HepG2 (cell line): Measurements from ENCODE around the gene MICAL3. TPM values are rescaled to one million over a fixed set of nuclear protein-coding genes. Genes with fewer than 3 reads are reported as not detected.

Experiments used
- ATAC-seq: fragments of 200-7000 bp; cut with Tn5 transposase; 3 replicates; pipeline ENCODE4 v1.9.1; 2020; ENCODE audit warnings: mild to moderate bottlenecking, moderate library complexity
- BruUV-seq: library from RNA; stranded (reverse); fragments of 400-500 nt; replicated peaks from 2 replicates; lab custom pipeline; 2021; lab: Mats Ljungman, UMichigan
- CTCF ChIA-PET: fragments of 300-600 bp; formaldehyde crosslinking; extraction: SDS; loops from one replicate; lab custom pipeline; 2021; ENCODE audit warnings: low total read pairs, inconsistent platforms, low intra/inter-chr PET ratio; lab: Yijun Ruan, JAX
- POLR2A ChIA-PET: fragments of 350-600 bp; sonication (Branson Sonifier 250); formaldehyde crosslinking; loops from one replicate; lab custom pipeline; 2020; ENCODE audit warnings: antibody characterized with exemption, inconsistent platforms; lab: Yijun Ruan, JAX
- DNase-seq: peaks from one replicate; pipeline ENCODE4 v3.0.0-alpha.2; 2015; ENCODE audit warnings: low spot score
- FAIRE-seq: peaks from 3 replicates; lab custom pipeline; 2011; peaks lifted over from hg19 to GRCh38; lab: Jason Lieb, UNC
- H2AFZ ChIP-seq: one replicate; pipeline ENCODE4 v1.6.1; 2011; ENCODE audit warnings: low read length, inconsistent platforms
- H3K27ac ChIP-seq: fragments of 300-600 bp; 3 replicates; pipeline ENCODE4 v1.8.0; 2011; ENCODE audit warnings: mixed run types, mild to moderate bottlenecking, mixed read lengths, low read length, inconsistent platforms; ENCODE audit not compliant: insufficient read depth; ENCODE audit errors: extremely low read length
- H3K27me3 ChIP-seq, 2 experiments: fragments of 200-600 bp in 1 of 2; 2 replicates in 1 of 2; 3 replicates in 1 of 2; pipeline versions ENCODE4 v1.6.0 to v1.8.0; 2011; ENCODE audit warnings: low read length in 2 of 2, mild to moderate bottlenecking in 2 of 2, moderate library complexity in 2 of 2, inconsistent platforms in 1 of 2; ENCODE audit not compliant: insufficient read depth in 2 of 2, control insufficient read depth in 1 of 2
- H3K36me3 ChIP-seq, 2 experiments: fragments of 200-600 bp in 1 of 2; replicated peaks in 1 of 2; 2 replicates in 1 of 2; 3 replicates in 1 of 2; pipeline versions ENCODE4 v1.5.1 to v1.8.0; 2011; ENCODE audit warnings: low read length in 2 of 2, inconsistent platforms in 1 of 2; ENCODE audit not compliant: insufficient read depth in 2 of 2, control insufficient read depth in 1 of 2
- H3K4me1 ChIP-seq: 2 replicates; pipeline ENCODE4 v1.5.1; 2012; ENCODE audit warnings: low read length, inconsistent platforms; ENCODE audit not compliant: insufficient read depth
- H3K4me2 ChIP-seq: 2 replicates; pipeline ENCODE4 v1.6.0; 2011; ENCODE audit warnings: low read depth, low read length, inconsistent platforms
- H3K4me3 ChIP-seq, 3 experiments: fragments of 200-600 bp in 1 of 3; sonication (generic), shearing (Covaris generic) in 1 of 3; replicated peaks in 1 of 3; 2 replicates each; pipeline ENCODE4 v1.5.1; 2011 to 2016; ENCODE audit warnings: low read length in 3 of 3, inconsistent platforms in 2 of 3, low read depth in 2 of 3, mild to moderate bottlenecking in 2 of 3, control low read depth in 1 of 3, mixed read lengths in 1 of 3; ENCODE audit not compliant: insufficient read depth in 1 of 3
- H3K79me2 ChIP-seq: one replicate; pipeline ENCODE4 v1.6.1; 2011; ENCODE audit warnings: low read length, inconsistent platforms; ENCODE audit not compliant: insufficient read depth
- H3K9ac ChIP-seq: 2 replicates; pipeline ENCODE4 v1.6.0; 2011; ENCODE audit warnings: mild to moderate bottlenecking, low read depth, low read length, inconsistent platforms; ENCODE audit not compliant: insufficient read depth
- H3K9me3 ChIP-seq: 2 replicates; pipeline ENCODE4 v1.5.1; 2012; ENCODE audit warnings: mild to moderate bottlenecking, low read length
- H4K20me1 ChIP-seq: 2 replicates; pipeline ENCODE4 v1.6.0; 2011; ENCODE audit warnings: inconsistent platforms, mild to moderate bottlenecking, low read length, moderate library complexity; ENCODE audit not compliant: insufficient read depth
- GABPB1 ChIP-seq: IDR thresholded peaks from 2 replicates; pipeline ENCODE4 v1.6.1; 2016; ENCODE audit warnings: mild to moderate bottlenecking, missing genetic modification reagents, moderate library complexity, missing compliant biosample characterization
- PAX8 ChIP-seq: sonication (generic); formaldehyde crosslinking; IDR thresholded peaks from 2 replicates; pipeline ENCODE4 v1.8.0; 2022; ENCODE audit warnings: mild to moderate bottlenecking, missing genetic modification reagents, borderline replicate concordance
- PPARG ChIP-seq: conservative IDR thresholded peaks from 2 replicates; pipeline ENCODE4 v1.6.1; 2016; ENCODE audit warnings: missing biosample characterization, missing genetic modification reagents
- RFX3 ChIP-seq: IDR thresholded peaks from 2 replicates; pipeline ENCODE4 v1.6.1; 2016; ENCODE audit warnings: missing biosample characterization, missing genetic modification reagents
- ZFP36 ChIP-seq: fragments of 150-350 bp; IDR thresholded peaks from 2 replicates; pipeline ENCODE4 v1.6.1; 2018; ENCODE audit warnings: borderline replicate concordance, low read length, low read depth; ENCODE audit not compliant: partially characterized antibody
- ZNF235 ChIP-seq: sonication (generic); formaldehyde crosslinking; IDR thresholded peaks from 2 replicates; pipeline ENCODE4 v1.8.1; 2023; ENCODE audit warnings: mild to moderate bottlenecking, missing genetic modification reagents, borderline replicate concordance
- ZNF331 ChIP-seq: sonication (generic); formaldehyde crosslinking; IDR thresholded peaks from 2 replicates; pipeline ENCODE4 v1.4.0; 2020; ENCODE audit warnings: missing genetic modification reagents
- ZNF367 ChIP-seq: sonication (generic); formaldehyde crosslinking; IDR thresholded peaks from 2 replicates; pipeline ENCODE4 v1.4.0; 2020; ENCODE audit warnings: missing genetic modification reagents, borderline replicate concordance
- ZNF44 ChIP-seq: sonication (generic); formaldehyde crosslinking; IDR thresholded peaks from 2 replicates; pipeline ENCODE4 v1.5.1; 2020; ENCODE audit warnings: mild to moderate bottlenecking, missing genetic modification reagents
- WGBS: methylation state at CpG from one replicate; pipeline ENCODE4 v1.1.6; 2017; ENCODE audit warnings: low lambda C conversion rate; 5-methylcytosine and 5-hydroxymethylcytosine counted together
- in situ Hi-C: cut with HindIII; loops from 2 replicates; pipeline ENCODE4 v1.10.0; 2017; ENCODE audit warnings: low pct_unique_long_range_greater_than_20kb; ENCODE audit not compliant: extremely low pct_ligation_motif_present
- intact Hi-C: fragments of 100-400 bp; cut with micrococcal nuclease; formaldehyde crosslinking; loops from one replicate; pipeline ENCODE4 v1.10.0; 2022; ENCODE audit not compliant: unreplicated experiment
- polyA plus RNA-seq, 8 experiments: library from polyadenylated mRNA; depleted of rRNA in 3 of 8; stranded (reverse) in 7 of 8; unstranded in 1 of 8; fragments of >200 nt; fragmentation: Illumina TruSeq in 4 of 8; extraction: Trizol in 4 of 8; gene quantifications; 2 replicates each; pipeline versions ENCODE4 v1.2.1 to v1.2.3, GENCODE V29; 2011 to 2016; ENCODE audit warnings: low read depth in 4 of 8, missing spikeins in 1 of 8, mixed read lengths in 1 of 8; ENCODE audit not compliant: insufficient read depth in 1 of 8
- total RNA-seq, 5 experiments: library from RNA; depleted of rRNA; stranded (reverse); fragments of >200 nt; fragmentation: Illumina TruSeq; extraction: Trizol; gene quantifications; 2 replicates each; pipeline ENCODE4 v1.2.3, GENCODE V29; 2016; ENCODE audit warnings: low read depth in 1 of 5
- TF ChIP-seq, protein P1 (sequence below): sonication (generic); formaldehyde crosslinking; IDR thresholded peaks from 2 replicates; pipeline ENCODE4 v1.5.1; 2020; ENCODE audit warnings: missing genetic modification reagents, mild to moderate bottlenecking, borderline replicate concordance
- TF ChIP-seq, protein P2 (sequence below): sonication (generic); formaldehyde crosslinking; IDR thresholded peaks from 2 replicates; pipeline ENCODE4 v1.5.1; 2020; ENCODE audit warnings: mild to moderate bottlenecking, missing genetic modification reagents, moderate library complexity

Gene MICAL3
- total and polyA plus RNA-seq, 2 of the 13 experiments (the other 11 are each of a cell fraction or from before 2014, with no cell fraction given), result 5.3 to 12.5 TPM

DNA sequence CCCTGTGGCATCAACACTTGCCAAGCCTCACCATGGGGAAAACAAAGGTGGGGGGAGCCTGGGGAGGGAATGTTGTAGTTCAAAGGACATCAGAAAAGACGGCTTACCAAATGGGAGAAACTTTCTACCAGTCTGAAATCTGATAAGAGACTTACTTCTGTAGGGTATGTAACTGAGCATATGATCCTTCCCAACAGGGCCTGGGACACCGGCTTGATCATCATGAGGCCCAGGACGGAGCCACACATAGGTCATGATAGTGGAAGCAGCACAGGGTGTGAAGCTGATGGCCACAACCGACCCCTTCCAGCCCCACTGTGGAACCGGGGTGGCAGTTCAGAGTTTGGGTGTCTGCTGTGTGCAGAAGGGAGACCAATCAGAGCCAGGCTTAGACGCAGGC, 51.1 kb downstream of the MICAL3 start:
- peak overlapping the region; percentile 80 for H3K27ac ChIP-seq
- H3K4me2 ChIP-seq, result peak overlapping the region; percentile 92
- ChIA-PET CTCF (no interaction called here), POLR2A (interaction anchor here (1.2 to 1.5 kb wide), 3 partner anchors 30 to 105 kb away, joined by 3 to 5 read pairs (median 3); partner anchors contain the start of gene PEX26)
- DNase-seq (no peak), FAIRE-seq (peak; percentile 21), ATAC-seq (peak; percentile 54)
- no peaks in the 10 kb centered on the region for H3K36me3 ChIP-seq
- WGBS, result 75% methylated on average over 4 of the region's 6 CpGs
- H3K4me1 ChIP-seq, result peaks cover 61% of the 10 kb centered on the region
- peak overlapping the region; percentile 12; the same call in 1 of the 2 replicates for H3K9ac ChIP-seq
- peaks cover 77% of the 10 kb centered on the region for H3K79me2 ChIP-seq
- H3K4me3 ChIP-seq, result peak overlapping the region in 1 of 3 experiments; percentile 75; a peak in 2 of 6 replicates
- in situ Hi-C loops (no loop called here), intact Hi-C loops (no loop called here)
- no TSS peak for BruUV-seq
- TF ChIP-seq ZNF44 (CRISPR knock-in tag), result 0 out of 2 replicates have a peak, but pooled peaks have one; percentile 47
- TF ChIP-seq PAX8 (CRISPR knock-in tag), result no peak
- TF ChIP-seq, protein P1, sequence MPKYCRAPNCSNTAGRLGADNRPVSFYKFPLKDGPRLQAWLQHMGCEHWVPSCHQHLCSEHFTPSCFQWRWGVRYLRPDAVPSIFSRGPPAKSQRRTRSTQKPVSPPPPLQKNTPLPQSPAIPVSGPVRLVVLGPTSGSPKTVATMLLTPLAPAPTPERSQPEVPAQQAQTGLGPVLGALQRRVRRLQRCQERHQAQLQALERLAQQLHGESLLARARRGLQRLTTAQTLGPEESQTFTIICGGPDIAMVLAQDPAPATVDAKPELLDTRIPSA (CRISPR knock-in tag), result no peak
- no peak overlapping the region for H2AFZ ChIP-seq
- H3K27me3 ChIP-seq, result no peaks in the 10 kb centered on the region
- no peaks in the 10 kb centered on the region for H3K9me3 ChIP-seq
- H4K20me1 ChIP-seq, result no peaks in the 10 kb centered on the region

DNA sequence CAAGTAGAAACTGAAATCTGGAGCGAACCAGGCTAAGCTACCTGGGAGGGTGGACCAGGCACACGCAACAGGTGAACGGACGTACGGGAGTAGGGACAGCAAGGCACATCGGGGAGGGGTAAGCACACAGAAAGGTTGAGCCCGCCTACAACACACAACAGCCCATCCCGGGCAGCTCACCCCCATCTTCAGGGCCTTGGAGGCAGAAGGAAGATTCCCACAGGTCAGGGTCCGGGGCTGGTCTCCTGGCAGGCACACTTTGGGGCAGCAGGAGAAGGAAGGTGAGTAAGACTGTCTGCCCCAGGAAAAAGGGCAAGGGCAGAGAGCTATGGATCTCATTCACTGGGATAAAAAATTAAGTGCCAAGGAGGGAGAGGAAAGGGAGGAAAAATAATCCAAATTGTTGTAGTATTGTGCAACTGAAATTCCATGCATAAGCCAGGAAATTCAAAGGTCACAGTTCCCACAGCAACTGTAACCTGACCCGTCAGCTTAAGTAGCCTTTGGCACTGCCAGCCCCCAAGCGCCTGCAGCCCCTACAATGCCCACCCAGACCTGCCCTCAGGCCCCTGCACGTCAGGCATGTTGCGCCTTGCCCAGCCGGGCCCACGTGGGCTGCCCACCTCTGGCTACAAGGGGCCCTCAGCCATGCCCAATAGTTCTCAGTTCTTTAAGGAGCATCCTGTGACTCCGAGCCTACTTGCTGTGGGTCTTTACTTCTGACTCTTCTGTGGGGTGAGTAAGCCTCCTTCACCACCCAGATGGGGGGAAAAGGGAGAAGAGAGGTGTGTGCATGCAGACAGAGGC, 51.8 kb downstream of the MICAL3 start:
- Histone ChIP-seq H3K4me1 (peaks cover 61% of the 10 kb centered on the region), H3K9me3 (no peaks in the 10 kb centered on the region), H3K27ac (peak overlapping the region; percentile 80), H4K20me1 (no peaks in the 10 kb centered on the region), H3K4me2 (peak overlapping the region; percentile 92), H3K9ac (peak overlapping the region; percentile 66), H3K4me3 (peak overlapping the region; percentile 36 to 75 (median 52)), H2AFZ (no peak overlapping the region), H3K36me3 (no peaks in the 10 kb centered on the region), H3K27me3 (no peaks in the 10 kb centered on the region), H3K79me2 (peaks cover 77% of the 10 kb centered on the region)
- ATAC-seq (peak; percentile 92), FAIRE-seq (peak; percentile 91), DNase-seq (peak; percentile 84)
- CTCF ChIA-PET, result no interaction called here
- in situ Hi-C loops (no loop called here), intact Hi-C loops (no loop called here)
- BruUV-seq, result no TSS peak
- 8% methylated on average over 13 of the region's 16 CpGs for WGBS
- POLR2A ChIA-PET, result interaction anchor here (0.7 to 1.5 kb wide), 6 partner anchors 10 to 105 kb away, joined by 3 to 5 read pairs (median 3); partner anchors contain the start of gene PEX26
- TF ChIP-seq, protein P2, sequence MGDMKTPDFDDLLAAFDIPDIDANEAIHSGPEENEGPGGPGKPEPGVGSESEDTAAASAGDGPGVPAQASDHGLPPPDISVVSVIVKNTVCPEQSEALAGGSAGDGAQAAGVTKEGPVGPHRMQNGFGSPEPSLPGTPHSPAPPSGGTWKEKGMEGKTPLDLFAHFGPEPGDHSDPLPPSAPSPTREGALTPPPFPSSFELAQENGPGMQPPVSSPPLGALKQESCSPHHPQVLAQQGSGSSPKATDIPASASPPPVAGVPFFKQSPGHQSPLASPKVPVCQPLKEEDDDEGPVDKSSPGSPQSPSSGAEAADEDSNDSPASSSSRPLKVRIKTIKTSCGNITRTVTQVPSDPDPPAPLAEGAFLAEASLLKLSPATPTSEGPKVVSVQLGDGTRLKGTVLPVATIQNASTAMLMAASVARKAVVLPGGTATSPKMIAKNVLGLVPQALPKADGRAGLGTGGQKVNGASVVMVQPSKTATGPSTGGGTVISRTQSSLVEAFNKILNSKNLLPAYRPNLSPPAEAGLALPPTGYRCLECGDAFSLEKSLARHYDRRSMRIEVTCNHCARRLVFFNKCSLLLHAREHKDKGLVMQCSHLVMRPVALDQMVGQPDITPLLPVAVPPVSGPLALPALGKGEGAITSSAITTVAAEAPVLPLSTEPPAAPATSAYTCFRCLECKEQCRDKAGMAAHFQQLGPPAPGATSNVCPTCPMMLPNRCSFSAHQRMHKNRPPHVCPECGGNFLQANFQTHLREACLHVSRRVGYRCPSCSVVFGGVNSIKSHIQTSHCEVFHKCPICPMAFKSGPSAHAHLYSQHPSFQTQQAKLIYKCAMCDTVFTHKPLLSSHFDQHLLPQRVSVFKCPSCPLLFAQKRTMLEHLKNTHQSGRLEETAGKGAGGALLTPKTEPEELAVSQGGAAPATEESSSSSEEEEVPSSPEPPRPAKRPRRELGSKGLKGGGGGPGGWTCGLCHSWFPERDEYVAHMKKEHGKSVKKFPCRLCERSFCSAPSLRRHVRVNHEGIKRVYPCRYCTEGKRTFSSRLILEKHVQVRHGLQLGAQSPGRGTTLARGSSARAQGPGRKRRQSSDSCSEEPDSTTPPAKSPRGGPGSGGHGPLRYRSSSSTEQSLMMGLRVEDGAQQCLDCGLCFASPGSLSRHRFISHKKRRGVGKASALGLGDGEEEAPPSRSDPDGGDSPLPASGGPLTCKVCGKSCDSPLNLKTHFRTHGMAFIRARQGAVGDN (CRISPR knock-in tag), result peak; percentile 82
- TF ChIP-seq ZNF367 (CRISPR knock-in tag) (no peak), RFX3 (peak; percentile 49; the same call in 1 of the 2 replicates), PPARG (CRISPR knock-in tag) (peak; percentile 22; the same call in 1 of the 2 replicates), ZNF235 (CRISPR knock-in tag) (no peak), ZFP36 (no peak), GABPB1 (peak; percentile 28; the same call in 1 of the 2 replicates), ZNF331 (CRISPR knock-in tag) (0 out of 2 replicates have a peak, but pooled peaks have one; percentile 42)
